ENCODE data around the gene TSNAX.
A peak's percentile ranks its signal among the peaks of the same experiment; 100 is the strongest.

Gene TSNAX

DNA sequence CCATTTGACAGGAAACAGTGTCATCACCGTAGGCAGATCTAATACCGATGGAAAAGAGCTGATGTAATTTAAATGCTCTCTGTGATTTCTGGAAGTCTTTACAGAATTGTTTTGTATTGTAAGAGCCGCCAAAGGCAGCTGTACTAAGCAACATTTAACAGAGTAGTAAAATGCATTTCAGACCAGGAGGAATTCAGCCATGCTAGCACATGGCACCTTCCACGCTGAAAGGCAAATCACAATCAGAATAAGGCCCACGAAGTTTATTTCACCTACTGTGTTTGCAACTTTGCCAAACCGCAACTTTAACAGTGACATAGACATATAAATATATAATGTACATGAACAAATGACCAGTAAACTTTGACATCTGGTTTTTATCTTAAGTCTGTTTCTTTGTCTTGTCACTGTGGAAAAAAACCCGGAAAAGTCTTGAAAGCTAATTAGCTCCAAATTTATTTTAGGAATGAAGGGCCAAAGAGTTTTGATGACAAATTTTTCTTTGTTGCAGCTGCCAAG is 72.0 kb downstream of the TSNAX start:
- FAIRE-seq (no peak), DNase-seq (ENCODE audit: insufficient read length, low spot score) (no peak)

DNA sequence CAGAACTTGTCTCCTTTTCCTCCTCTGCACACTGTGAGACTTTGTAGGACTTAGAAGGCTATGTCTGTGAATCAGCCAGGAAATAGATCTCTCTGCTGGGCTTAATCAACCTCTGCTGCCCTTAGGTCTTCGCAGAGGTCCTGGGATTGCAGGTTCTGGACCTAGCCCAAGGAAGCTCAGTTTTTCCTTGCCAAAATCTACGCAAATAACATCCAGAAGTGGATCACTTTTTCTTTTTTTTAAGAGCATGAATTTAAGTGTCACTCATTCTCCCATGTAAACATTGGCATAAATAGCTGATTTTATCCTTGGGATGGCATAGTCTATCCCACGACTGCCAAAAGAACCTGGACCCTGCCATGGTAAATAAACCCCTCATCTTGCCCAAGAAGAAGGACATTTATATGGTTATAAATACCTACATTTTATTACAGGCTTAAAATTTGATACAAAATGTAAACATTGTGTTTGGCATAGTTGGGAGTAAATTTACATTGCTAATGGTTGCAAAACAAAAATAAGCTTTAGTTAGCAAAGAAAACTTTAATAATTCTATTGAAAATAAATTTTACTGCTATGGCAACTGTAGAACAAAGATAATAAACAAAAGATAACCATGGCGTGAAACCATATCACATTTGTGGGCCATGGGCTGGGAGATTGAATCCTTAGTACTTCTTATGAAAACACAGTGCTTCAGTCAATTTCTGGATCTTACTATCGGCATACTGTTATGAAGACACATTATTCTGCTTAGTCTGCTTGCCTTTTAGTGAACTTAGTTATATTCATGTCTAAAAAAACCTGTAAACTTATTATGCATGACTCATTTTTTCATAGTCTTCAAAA is 73.6 kb downstream of the TSNAX start:
- FAIRE-seq (no peak), DNase-seq (ENCODE audit: insufficient read length, low spot score) (no peak)

- FAIRE-seq, result no peak
- DNase-seq (ENCODE audit: insufficient read length, low spot score), result no peak
These were observed 74.2 kb downstream of the TSNAX start for GRCh38 chr1:231602673-231602984.

DNA sequence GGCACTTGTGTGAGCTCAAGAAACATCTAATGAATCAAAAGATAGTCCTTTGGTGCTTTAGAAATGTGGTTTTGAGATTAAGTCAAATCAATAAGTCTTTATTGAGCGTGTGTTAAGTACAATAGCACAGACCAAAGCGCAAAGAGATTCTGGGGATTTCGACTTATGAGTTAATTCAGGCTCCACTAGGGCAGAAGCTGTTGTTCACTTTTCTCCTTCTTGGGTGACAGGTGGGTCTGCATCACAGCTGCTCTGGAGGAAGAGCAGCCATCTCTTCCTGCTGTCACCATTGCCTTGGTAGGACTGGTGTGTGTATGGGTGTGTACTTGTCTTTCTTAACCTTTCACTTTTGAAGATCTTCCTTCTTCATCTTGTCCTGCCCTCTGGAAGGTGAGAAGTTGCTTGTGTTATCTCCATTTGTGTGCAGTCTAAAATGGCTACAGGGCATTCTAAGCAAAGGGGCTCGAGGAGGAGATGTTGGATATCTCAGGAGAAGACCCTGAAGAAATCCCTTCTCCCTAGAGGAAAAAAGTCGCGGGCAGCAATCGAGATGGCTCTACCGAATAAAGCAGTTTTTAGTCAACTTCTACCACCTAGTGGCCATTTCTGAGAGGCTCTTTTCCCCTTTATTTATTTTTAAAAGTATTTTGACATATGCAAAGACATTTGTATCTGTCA is 75.3 kb downstream of the TSNAX start:
- DNase-seq (ENCODE audit: insufficient read length, low spot score), result peak; percentile 71
- no peak for FAIRE-seq

- no peak for DNase-seq (ENCODE audit: insufficient read length, low spot score)
- no peak for FAIRE-seq
These were observed 75.8 kb downstream of the TSNAX start for GRCh38 chr1:231604276-231604621.

DNA sequence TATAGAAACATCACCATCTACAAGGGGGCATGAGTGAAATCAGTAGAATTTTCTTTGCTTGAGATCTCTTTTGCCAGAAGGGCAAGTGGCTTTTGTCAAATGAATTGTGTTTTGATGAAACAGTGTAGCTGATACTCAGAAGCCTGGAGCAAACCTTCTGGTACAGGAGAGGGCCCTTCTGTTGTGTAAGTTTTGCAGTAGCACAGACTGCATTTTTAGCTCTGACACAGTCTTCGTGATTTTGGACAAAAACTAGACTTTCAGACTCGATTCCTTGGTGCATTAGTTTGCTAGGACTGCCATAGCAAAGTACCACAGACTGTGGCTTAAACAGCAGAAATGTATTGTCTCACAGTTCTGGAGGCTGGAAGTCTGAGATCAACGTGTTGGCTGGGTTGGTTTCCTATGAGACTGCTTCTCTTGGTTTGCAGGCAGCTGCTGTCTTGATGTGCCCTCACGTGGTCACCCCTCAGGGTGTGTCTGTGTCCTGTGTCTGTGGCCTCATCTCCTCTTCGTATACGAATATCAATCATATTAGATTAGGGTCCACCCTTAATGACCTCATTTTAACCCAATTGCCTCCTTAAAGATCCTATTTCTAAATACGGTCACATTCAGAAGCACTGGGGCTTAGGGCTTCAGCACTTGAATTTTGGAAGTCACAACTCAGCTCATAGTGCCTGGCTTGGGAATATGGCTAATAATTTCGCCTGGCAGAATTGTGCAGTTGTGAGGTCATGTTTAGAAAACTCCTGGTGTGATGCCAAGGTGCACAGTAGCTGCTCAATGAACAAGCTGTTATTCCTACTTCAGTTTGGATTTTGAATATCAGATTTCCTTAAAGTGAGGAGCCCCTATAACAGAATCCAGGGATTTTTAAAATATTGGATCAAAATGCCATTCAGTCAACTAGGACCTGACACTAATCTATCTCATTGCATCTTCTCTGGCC is 77.0 kb downstream of the TSNAX start:
- DNase-seq (ENCODE audit: insufficient read length, low spot score), result no peak
- FAIRE-seq, result no peak

GRCh38 chr1:231606712-231607111 is 78.2 kb downstream of the TSNAX start:
- FAIRE-seq (no peak), DNase-seq (ENCODE audit: insufficient read length, low spot score) (no peak)

- FAIRE-seq, result no peak
These were observed 81.9 kb downstream of the TSNAX start for GRCh38 chr1:231610388-231610787.

GRCh38 chr1:231611111-231611510 is 82.6 kb downstream of the TSNAX start:
- FAIRE-seq, result no peak
- no peak for DNase-seq (ENCODE audit: insufficient read length, low spot score)

More at GRCh38 chr1:231610388-231610787, 81.9 kb downstream of the TSNAX start:
- DNase-seq (ENCODE audit: insufficient read length, low spot score), result no peak

DNA sequence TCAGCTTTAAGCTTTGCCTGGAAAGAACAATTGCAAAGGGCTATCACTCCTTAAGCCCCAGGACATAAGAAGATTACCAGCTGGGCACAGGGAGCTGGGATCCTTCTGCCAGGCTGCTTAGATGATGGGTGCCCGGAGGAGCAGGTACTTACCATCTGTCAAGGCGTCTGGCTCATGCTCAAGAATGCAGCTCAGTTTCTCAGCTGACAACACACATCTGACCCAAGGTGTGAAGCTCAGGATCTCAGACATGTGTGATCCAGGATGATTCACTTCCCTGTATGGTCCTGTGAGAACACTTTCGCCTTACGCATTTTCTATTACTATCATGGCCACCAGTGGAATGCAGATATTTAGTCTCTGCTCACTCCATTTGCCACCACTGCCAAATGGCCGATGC is 83.4 kb downstream of the TSNAX start:
- DNase-seq (ENCODE audit: insufficient read length, low spot score) (no peak), FAIRE-seq (no peak)

DNA sequence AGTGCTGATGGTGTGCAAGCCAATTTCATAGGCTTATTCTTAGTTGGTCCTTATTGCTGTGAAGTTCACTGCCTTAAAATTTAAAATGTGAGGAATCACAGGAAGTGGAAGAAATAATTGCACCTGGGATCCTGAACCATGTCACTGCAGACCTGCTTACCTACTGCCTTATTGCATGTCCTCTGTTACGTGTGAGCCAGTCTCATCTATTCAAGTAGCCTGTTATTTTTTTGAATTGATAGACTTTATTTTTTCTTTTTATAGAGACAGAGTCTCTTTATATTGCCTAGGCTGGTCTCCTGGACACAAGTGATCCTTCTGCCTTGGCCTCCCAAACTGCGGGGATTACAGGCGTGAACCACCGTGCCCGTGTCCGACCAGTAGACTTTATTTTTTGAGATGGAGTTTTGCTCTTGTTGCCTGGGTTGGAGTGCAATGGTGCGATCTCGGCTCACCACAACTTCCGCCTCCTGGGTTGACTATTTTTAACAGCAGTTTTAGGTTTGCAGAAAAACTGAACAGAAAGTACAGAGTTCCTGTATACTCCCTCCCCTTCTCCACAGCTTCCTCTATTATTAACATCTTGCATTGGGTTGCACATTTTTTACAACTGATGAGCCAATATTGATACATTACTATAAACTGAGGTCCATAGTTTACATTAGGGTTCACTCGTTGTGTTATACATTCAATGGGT is 84.1 kb downstream of the TSNAX start:
- no peak for FAIRE-seq
- DNase-seq (ENCODE audit: insufficient read length, low spot score), result no peak

DNA sequence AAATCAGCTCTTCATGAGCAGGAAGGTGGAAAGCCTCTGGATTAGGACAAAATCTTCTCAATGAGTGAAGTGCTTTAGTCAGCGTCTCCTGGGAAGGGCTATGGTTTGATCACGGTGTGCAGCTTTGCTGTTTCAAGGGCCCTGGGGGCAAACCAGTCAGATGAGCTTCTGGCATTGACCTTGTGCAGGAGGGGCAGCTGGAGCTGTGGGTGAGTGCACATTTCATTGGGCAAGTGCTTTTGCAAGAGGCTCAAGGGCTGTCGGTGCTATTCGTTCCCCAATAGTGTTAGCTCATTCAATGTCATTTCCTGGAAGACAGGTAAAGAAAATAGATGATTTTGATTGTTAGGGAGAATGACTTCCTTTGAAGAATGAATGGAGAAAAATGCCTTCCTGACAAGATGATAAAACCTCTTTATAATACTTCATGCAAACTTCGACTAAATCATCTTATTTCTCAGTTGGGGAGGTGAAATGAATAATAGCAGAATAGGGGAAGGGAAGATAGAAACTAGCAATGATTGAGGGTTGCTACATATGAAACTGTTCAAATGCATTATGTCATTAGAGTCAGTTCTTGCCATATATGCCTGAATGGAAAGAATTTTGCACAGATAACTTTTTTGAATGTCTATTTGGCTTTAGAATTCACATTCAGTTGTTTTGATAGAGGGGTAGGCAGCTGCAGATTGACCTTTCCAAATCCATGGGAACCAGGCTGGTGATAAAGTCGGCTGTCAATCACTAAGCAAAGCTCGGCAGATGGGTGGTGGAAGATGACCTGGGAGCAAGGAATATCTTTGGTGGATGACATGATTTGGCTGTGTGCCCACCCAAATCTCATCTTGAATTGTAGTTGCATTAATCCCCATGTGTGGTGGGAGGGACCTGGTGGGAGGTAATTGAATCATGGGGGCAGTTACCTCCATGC is 85.2 kb downstream of the TSNAX start:
- FAIRE-seq (no peak), DNase-seq (ENCODE audit: insufficient read length, low spot score) (no peak)

Measured in HTR-8/SVneo (cell line).